ENCODE data around the gene TMEM115. TPM values are rescaled to one million over a fixed set of nuclear protein-coding genes. Genes with fewer than 3 reads are reported as not detected.

The TMEM115 gene
- total and polyA plus RNA-seq, 2 donors from 2014 or later, result 40.1 to 54.0 TPM

DNA sequence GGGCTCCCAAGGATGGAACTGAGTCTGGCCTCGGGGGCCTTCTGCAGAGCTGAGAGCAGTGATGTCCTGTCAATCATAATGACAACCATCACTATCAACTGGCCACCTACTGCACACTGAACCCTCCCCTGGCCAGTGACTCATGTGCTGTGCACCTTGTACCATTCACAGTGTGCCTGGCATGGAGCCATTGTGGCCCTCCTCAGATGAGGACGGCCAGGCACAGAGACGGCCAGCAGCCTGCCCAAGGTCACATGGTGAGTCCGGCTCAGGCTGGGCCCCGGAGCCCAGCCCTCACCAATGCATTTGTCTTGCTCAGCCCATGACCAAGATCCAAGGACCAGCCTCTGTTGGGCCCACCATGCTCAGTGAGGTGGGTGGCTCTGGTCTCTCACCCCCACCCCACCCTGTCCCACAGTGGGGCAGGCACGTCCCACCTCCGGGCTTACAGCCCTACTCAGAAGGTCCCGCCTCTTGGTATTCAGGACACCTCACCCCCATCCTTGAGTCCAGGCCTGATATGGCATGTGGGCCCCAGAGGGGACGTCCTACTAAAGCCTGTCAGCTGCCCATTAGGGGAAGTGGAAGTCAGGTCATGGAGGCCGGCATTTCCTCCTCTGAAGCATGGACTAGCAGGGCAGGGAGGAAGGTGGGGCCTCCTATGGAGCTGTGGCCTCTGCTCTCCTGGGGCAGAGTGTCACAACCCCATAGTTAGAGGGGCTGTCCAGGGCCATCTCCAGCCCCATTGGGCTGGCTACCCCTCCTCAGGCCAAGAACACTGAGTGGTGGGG lies 35.9 kb upstream of the TMEM115 start:
- H3K36me3 ChIP-seq (ENCODE audit: control insufficient read depth in 2 of 3, insufficient read depth in 3 of 3, low read length in 3 of 3), result no peaks in the 10 kb centered on the region
- H3K9me3 ChIP-seq (ENCODE audit: control insufficient read depth in 2 of 3, insufficient read depth in 1 of 3, low read length in 3 of 3), result no peaks in the 10 kb centered on the region
- intact Hi-C loops (cut with DNase I), result no loop called here
- H3K27me3 ChIP-seq (ENCODE audit: control insufficient read depth, insufficient read depth, low read length), result no peaks in the 10 kb centered on the region
- no peak overlapping the region for H3K27ac ChIP-seq (ENCODE audit: low read depth in 2 of 2, low read length in 2 of 2)
- H3K9ac ChIP-seq (ENCODE audit: low read length in 3 of 3), result no peak overlapping the region
- no peak for FAIRE-seq
- TF ChIP-seq, protein P1, sequence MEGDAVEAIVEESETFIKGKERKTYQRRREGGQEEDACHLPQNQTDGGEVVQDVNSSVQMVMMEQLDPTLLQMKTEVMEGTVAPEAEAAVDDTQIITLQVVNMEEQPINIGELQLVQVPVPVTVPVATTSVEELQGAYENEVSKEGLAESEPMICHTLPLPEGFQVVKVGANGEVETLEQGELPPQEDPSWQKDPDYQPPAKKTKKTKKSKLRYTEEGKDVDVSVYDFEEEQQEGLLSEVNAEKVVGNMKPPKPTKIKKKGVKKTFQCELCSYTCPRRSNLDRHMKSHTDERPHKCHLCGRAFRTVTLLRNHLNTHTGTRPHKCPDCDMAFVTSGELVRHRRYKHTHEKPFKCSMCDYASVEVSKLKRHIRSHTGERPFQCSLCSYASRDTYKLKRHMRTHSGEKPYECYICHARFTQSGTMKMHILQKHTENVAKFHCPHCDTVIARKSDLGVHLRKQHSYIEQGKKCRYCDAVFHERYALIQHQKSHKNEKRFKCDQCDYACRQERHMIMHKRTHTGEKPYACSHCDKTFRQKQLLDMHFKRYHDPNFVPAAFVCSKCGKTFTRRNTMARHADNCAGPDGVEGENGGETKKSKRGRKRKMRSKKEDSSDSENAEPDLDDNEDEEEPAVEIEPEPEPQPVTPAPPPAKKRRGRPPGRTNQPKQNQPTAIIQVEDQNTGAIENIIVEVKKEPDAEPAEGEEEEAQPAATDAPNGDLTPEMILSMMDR (IDR thresholded peaks at IDR 0.05; ENCODE audit: borderline replicate concordance, extremely low read depth, insufficient read depth), result no peak
- no peak for DNase-seq
- H3K4me3 ChIP-seq (ENCODE audit: low read length in 3 of 3), result no peak overlapping the region
- peaks cover 0 to 2% (median 0%) of the 10 kb centered on the region in 3 donors for H3K4me1 ChIP-seq (ENCODE audit: control insufficient read depth in 2 of 3, insufficient read depth in 2 of 3, low read depth in 1 of 3, low read length in 3 of 3)

DNA sequence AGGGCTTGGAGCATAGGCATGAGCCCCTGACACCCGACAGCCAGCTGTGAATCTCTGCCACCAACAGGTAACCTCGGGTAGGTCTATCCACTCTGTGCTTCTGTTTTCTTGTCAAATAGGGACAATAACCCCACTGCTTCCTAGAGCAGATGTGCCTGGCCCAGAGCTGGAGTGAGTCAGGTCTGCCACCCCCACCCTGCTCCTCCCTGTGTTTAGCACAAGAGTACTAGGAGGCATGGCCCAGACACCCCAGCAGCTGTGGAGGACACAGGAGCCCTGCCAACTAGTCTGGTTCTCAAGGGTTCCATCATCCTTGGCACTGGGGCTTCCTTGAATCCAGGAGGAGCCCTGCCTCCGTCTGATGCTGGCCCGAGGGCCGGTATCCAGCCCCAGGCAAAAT lies 33.7 kb upstream of the TMEM115 start:
- H3K4me3 ChIP-seq (ENCODE audit: low read length in 3 of 3), result no peak overlapping the region
- no peak overlapping the region for H3K9ac ChIP-seq (ENCODE audit: low read length in 3 of 3)
- no peak for FAIRE-seq
- H3K36me3 ChIP-seq (ENCODE audit: control insufficient read depth in 2 of 3, insufficient read depth in 3 of 3, low read length in 3 of 3), result no peaks in the 10 kb centered on the region
- intact Hi-C loops (cut with DNase I), result no loop called here
- no peaks in the 10 kb centered on the region for H3K27me3 ChIP-seq (ENCODE audit: control insufficient read depth, insufficient read depth, low read length)
- H3K4me1 ChIP-seq (ENCODE audit: control insufficient read depth in 2 of 3, insufficient read depth in 2 of 3, low read depth in 1 of 3, low read length in 3 of 3), result peaks cover 0 to 2% (median 0%) of the 10 kb centered on the region in 3 donors
- DNase-seq, result no peak
- TF ChIP-seq, protein P1 (IDR thresholded peaks at IDR 0.05; ENCODE audit: borderline replicate concordance, extremely low read depth, insufficient read depth), result no peak
- H3K27ac ChIP-seq (ENCODE audit: low read depth in 2 of 2, low read length in 2 of 2), result no peak overlapping the region
- H3K9me3 ChIP-seq (ENCODE audit: control insufficient read depth in 2 of 3, insufficient read depth in 1 of 3, low read length in 3 of 3), result no peaks in the 10 kb centered on the region

DNA sequence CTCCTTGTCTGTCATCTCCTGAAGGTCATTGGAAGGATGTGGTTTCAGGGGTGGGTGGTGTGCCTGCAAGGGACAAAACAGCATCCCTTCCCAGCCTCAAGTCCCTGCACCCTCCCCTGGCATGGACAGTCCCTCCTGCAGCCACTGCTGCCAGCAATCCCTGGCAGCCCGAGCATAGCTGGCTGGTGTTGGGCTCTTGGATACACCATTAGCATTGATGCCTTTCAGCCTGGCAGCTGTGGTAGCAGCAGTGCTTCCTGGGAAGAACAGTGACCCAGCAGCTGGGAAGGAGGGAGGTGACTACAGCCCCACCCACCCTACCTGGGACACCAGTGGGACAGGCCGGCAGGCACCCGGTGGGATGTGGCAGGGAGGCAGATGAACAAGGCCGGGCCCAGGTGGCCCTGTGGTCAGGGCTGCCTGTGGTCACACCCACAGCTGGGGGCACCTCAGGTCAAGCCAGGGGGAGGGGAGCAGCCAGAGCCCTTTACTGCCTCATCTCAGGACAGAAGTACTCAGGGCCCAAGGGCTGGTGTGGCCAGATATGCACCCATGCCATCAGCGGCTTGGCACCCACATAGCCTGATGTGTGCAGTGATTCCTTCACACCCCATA lies 32.9 kb upstream of the TMEM115 start:
- H3K4me3 ChIP-seq (ENCODE audit: low read length in 3 of 3), result no peak overlapping the region
- H3K27me3 ChIP-seq (ENCODE audit: control insufficient read depth, insufficient read depth, low read length), result no peaks in the 10 kb centered on the region
- peaks cover 0 to 2% (median 0%) of the 10 kb centered on the region in 3 donors for H3K4me1 ChIP-seq (ENCODE audit: control insufficient read depth in 2 of 3, insufficient read depth in 2 of 3, low read depth in 1 of 3, low read length in 3 of 3)
- no peaks in the 10 kb centered on the region for H3K9me3 ChIP-seq (ENCODE audit: control insufficient read depth in 2 of 3, insufficient read depth in 1 of 3, low read length in 3 of 3)
- TF ChIP-seq, protein P1 (IDR thresholded peaks at IDR 0.05; ENCODE audit: borderline replicate concordance, extremely low read depth, insufficient read depth), result no peak
- no peak overlapping the region for H3K27ac ChIP-seq (ENCODE audit: low read depth in 2 of 2, low read length in 2 of 2)
- no peak overlapping the region for H3K9ac ChIP-seq (ENCODE audit: low read length in 3 of 3)
- DNase-seq, result no peak
- H3K36me3 ChIP-seq (ENCODE audit: control insufficient read depth in 2 of 3, insufficient read depth in 3 of 3, low read length in 3 of 3), result no peaks in the 10 kb centered on the region
- no peak for FAIRE-seq
- intact Hi-C loops (cut with DNase I), result no loop called here

Measured in kidney (tissue), 14 donors.